ENCODE measurements around the gene PDPK1. TPM values are rescaled to one million over a fixed set of nuclear protein-coding genes. Genes with fewer than 3 reads are reported as not detected.
"Not testable (repeated sequence)": the region's sequence is repeated elsewhere in the genome, so short reads cannot be mapped to it uniquely, and the experiment has no call there.

The PDPK1 gene
- total RNA-seq, 4 donors from 2014 or later = 24.5 to 42.4 (median 34.7) TPM

- intact Hi-C loops (cut with DNase I; ENCODE audit: low total_unique reads) = no loop called here
- DNase-seq = no peak
Observed at GRCh38 chr16:2614761-2615191, 77.0 kb downstream of the PDPK1 start.

GRCh38 chr16:2618964-2619363 is 81.1 kb downstream of the PDPK1 start:
- in situ Hi-C loops (cut with MboI; ENCODE audit: low sequenced_read_pairs in 4 of 4); H3K9me3 ChIP-seq; H3K27me3 ChIP-seq; H3K4me1 ChIP-seq; intact Hi-C loops (cut with DNase I; ENCODE audit: low total_unique reads); H3K36me3 ChIP-seq; H3K27ac ChIP-seq; DNase-seq; ATAC-seq; H3K4me3 ChIP-seq: not testable (repeated sequence)

More at GRCh38 chr16:2614761-2615191, 77.0 kb downstream of the PDPK1 start:
- no peaks in the 10 kb centered on the region for H3K9me3 ChIP-seq
- no peak for TF ChIP-seq CTCF (IDR thresholded peaks at IDR 0.05 in 4 of 5, conservative IDR thresholded peaks at IDR 0.05 in 1 of 5)
- H3K4me3 ChIP-seq = no peak overlapping the region
- in situ Hi-C loops (cut with MboI; ENCODE audit: low sequenced_read_pairs in 4 of 4) = no loop called here
- peaks cover 5% of the 10 kb centered on the region in 2 donors for H3K4me1 ChIP-seq
- no peak overlapping the region for H3K27ac ChIP-seq
- no peaks in the 10 kb centered on the region for H3K27me3 ChIP-seq
- H3K36me3 ChIP-seq = peaks cover 0 to 19% of the 10 kb centered on the region in 2 donors
- no peak for ATAC-seq

GRCh38 chr16:2619628-2620027 is 81.8 kb downstream of the PDPK1 start:
- H3K27me3 ChIP-seq; H3K4me1 ChIP-seq; H3K27ac ChIP-seq; H3K4me3 ChIP-seq; H3K36me3 ChIP-seq; in situ Hi-C loops (cut with MboI; ENCODE audit: low sequenced_read_pairs in 4 of 4); DNase-seq; intact Hi-C loops (cut with DNase I; ENCODE audit: low total_unique reads); H3K9me3 ChIP-seq; ATAC-seq: not testable (repeated sequence)

GRCh38 chr16:2620870-2621269 is 83.0 kb downstream of the PDPK1 start:
- H3K9me3 ChIP-seq; H3K36me3 ChIP-seq; H3K4me3 ChIP-seq; H3K4me1 ChIP-seq; DNase-seq; intact Hi-C loops (cut with DNase I; ENCODE audit: low total_unique reads); ATAC-seq; H3K27me3 ChIP-seq; in situ Hi-C loops (cut with MboI; ENCODE audit: low sequenced_read_pairs in 4 of 4); H3K27ac ChIP-seq: not testable (repeated sequence)

- H3K36me3 ChIP-seq; ATAC-seq; H3K4me3 ChIP-seq; H3K4me1 ChIP-seq; H3K27me3 ChIP-seq; in situ Hi-C loops (cut with MboI; ENCODE audit: low sequenced_read_pairs in 4 of 4); DNase-seq; H3K9me3 ChIP-seq; H3K27ac ChIP-seq; intact Hi-C loops (cut with DNase I; ENCODE audit: low total_unique reads): not testable (repeated sequence)
Observed at GRCh38 chr16:2621395-2621794, 83.6 kb downstream of the PDPK1 start.

- H3K36me3 ChIP-seq; DNase-seq; ATAC-seq; in situ Hi-C loops (cut with MboI; ENCODE audit: low sequenced_read_pairs in 4 of 4); H3K27me3 ChIP-seq; H3K4me1 ChIP-seq; intact Hi-C loops (cut with DNase I; ENCODE audit: low total_unique reads); H3K4me3 ChIP-seq; H3K9me3 ChIP-seq; H3K27ac ChIP-seq: not testable (repeated sequence)
Observed at GRCh38 chr16:2627075-2627474, 89.3 kb downstream of the PDPK1 start.

- ATAC-seq = peak; percentile 94 to 96
- H3K27ac ChIP-seq; H3K4me1 ChIP-seq; H3K4me3 ChIP-seq; H3K27me3 ChIP-seq; in situ Hi-C loops (cut with MboI; ENCODE audit: low sequenced_read_pairs in 4 of 4); H3K36me3 ChIP-seq; intact Hi-C loops (cut with DNase I; ENCODE audit: low total_unique reads); H3K9me3 ChIP-seq; DNase-seq: not testable (repeated sequence)
Observed at GRCh38 chr16:2631203-2631602, 93.4 kb downstream of the PDPK1 start.

GRCh38 chr16:2632291-2632690 is 94.5 kb downstream of the PDPK1 start:
- H3K27me3 ChIP-seq; intact Hi-C loops (cut with DNase I; ENCODE audit: low total_unique reads); H3K27ac ChIP-seq; in situ Hi-C loops (cut with MboI; ENCODE audit: low sequenced_read_pairs in 4 of 4); ATAC-seq; H3K4me3 ChIP-seq; H3K4me1 ChIP-seq; H3K9me3 ChIP-seq; H3K36me3 ChIP-seq; DNase-seq: not testable (repeated sequence)

GRCh38 chr16:2639071-2639721 is 101.4 kb downstream of the PDPK1 start:
- in situ Hi-C loops (cut with MboI; ENCODE audit: low sequenced_read_pairs in 4 of 4); H3K9me3 ChIP-seq; H3K27ac ChIP-seq; intact Hi-C loops (cut with DNase I; ENCODE audit: low total_unique reads); H3K27me3 ChIP-seq; H3K4me1 ChIP-seq; H3K4me3 ChIP-seq; DNase-seq; H3K36me3 ChIP-seq: not testable (repeated sequence)
- peak; percentile 22 to 49 for ATAC-seq

GRCh38 chr16:2639722-2640072 is 101.9 kb downstream of the PDPK1 start:
- DNase-seq; intact Hi-C loops (cut with DNase I; ENCODE audit: low total_unique reads); ATAC-seq; H3K27me3 ChIP-seq; H3K27ac ChIP-seq; H3K4me1 ChIP-seq; H3K36me3 ChIP-seq; H3K9me3 ChIP-seq; H3K4me3 ChIP-seq; in situ Hi-C loops (cut with MboI; ENCODE audit: low sequenced_read_pairs in 4 of 4): not testable (repeated sequence)

- H3K27me3 ChIP-seq; in situ Hi-C loops (cut with MboI; ENCODE audit: low sequenced_read_pairs in 4 of 4); intact Hi-C loops (cut with DNase I; ENCODE audit: low total_unique reads): not testable (repeated sequence)
Observed at GRCh38 chr16:2642561-2642960, 104.7 kb downstream of the PDPK1 start.

More at GRCh38 chr16:2642561-2642960, 104.7 kb downstream of the PDPK1 start:
- H3K36me3 ChIP-seq, H3K9me3 ChIP-seq, H3K4me1 ChIP-seq, H3K27ac ChIP-seq, DNase-seq, H3K4me3 ChIP-seq: not testable (repeated sequence)
- peak; percentile 69 to 83 for ATAC-seq

Data from gastrocnemius medialis (tissue), 4 donors.